ENCODE results near the gene AQP11. TPM values are rescaled to one million over a fixed set of nuclear protein-coding genes. Genes with fewer than 3 reads are reported as not detected.
"Not testable (repeated sequence)": the region's sequence is repeated elsewhere in the genome, so short reads cannot be mapped to it uniquely, and the experiment has no call there.

The AQP11 gene
- total RNA-seq, 1 donor from 2014 or later = 1.9 TPM

GRCh38 chr11:77568306-77568705 lies 21.4 kb upstream of the AQP11 start:
- H3K27ac Mint-ChIP-seq = no peak overlapping the region
- no peak for DNase-seq (ENCODE audit: low spot score in 2 of 2, unreplicated experiment in 2 of 2)
- TF ChIP-seq, protein P1, sequence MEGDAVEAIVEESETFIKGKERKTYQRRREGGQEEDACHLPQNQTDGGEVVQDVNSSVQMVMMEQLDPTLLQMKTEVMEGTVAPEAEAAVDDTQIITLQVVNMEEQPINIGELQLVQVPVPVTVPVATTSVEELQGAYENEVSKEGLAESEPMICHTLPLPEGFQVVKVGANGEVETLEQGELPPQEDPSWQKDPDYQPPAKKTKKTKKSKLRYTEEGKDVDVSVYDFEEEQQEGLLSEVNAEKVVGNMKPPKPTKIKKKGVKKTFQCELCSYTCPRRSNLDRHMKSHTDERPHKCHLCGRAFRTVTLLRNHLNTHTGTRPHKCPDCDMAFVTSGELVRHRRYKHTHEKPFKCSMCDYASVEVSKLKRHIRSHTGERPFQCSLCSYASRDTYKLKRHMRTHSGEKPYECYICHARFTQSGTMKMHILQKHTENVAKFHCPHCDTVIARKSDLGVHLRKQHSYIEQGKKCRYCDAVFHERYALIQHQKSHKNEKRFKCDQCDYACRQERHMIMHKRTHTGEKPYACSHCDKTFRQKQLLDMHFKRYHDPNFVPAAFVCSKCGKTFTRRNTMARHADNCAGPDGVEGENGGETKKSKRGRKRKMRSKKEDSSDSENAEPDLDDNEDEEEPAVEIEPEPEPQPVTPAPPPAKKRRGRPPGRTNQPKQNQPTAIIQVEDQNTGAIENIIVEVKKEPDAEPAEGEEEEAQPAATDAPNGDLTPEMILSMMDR (IDR thresholded peaks at IDR 0.05; ENCODE audit: unreplicated experiment) = no peak
- H3K36me3 Mint-ChIP-seq = no peaks in the 10 kb centered on the region
- H3K27me3 Mint-ChIP-seq (ENCODE audit: low read depth) = no peaks in the 10 kb centered on the region
- H3K9me3 Mint-ChIP-seq = peaks cover 10% of the 10 kb centered on the region
- no peak overlapping the region for H3K4me3 Mint-ChIP-seq
- peaks cover 31% of the 10 kb centered on the region for H3K4me1 Mint-ChIP-seq

- Mint-ChIP-seq H3K9me3 (peaks cover 4% of the 10 kb centered on the region), H3K36me3 (no peaks in the 10 kb centered on the region), H3K27ac (no peak overlapping the region), H3K27me3 (ENCODE audit: low read depth) (no peaks in the 10 kb centered on the region), H3K4me1 (peaks cover 31% of the 10 kb centered on the region), H3K4me3 (no peak overlapping the region)
- no peak for DNase-seq (ENCODE audit: low spot score in 2 of 2, unreplicated experiment in 2 of 2)
- TF ChIP-seq, protein P1 (IDR thresholded peaks at IDR 0.05; ENCODE audit: unreplicated experiment) = no peak
Measured at GRCh38 chr11:77568916-77569675, 20.7 kb upstream of the AQP11 start.

DNA sequence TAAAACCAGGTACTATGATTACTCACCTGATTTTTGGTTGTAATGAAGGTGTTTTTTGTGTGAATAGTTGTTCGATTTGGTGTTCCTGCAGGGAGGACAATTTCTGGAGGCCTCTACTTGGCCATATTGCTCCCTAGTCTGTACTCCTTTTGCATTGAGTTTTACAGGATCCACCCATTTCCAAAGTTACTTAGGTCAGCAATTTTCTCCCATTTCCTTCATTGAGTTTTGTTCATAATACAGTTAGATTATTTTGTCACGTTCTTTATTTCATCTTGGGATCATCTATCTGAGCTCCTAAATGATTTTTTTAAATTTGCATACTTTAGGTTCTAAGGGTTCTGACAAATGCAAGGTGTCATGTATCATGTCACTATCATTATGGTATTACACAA lies 20.1 kb upstream of the AQP11 start:
- Mint-ChIP-seq H3K27ac (no peak overlapping the region), H3K27me3 (ENCODE audit: low read depth) (no peaks in the 10 kb centered on the region), H3K9me3 (no peaks in the 10 kb centered on the region), H3K4me1 (peaks cover 31% of the 10 kb centered on the region), H3K36me3 (no peaks in the 10 kb centered on the region), H3K4me3 (no peak overlapping the region)
- TF ChIP-seq, protein P1 (IDR thresholded peaks at IDR 0.05; ENCODE audit: unreplicated experiment) = no peak
- DNase-seq (ENCODE audit: low spot score in 2 of 2, unreplicated experiment in 2 of 2) = no peak

GRCh38 chr11:77570896-77571295 lies 18.9 kb upstream of the AQP11 start:
- H3K4me3 Mint-ChIP-seq; DNase-seq (ENCODE audit: low spot score in 2 of 2, unreplicated experiment in 2 of 2); H3K27me3 Mint-ChIP-seq (ENCODE audit: low read depth); H3K36me3 Mint-ChIP-seq; H3K9me3 Mint-ChIP-seq: not testable (repeated sequence)
- Mint-ChIP-seq H3K27ac (peak overlapping the region; percentile 81), H3K4me1 (peaks cover 33% of the 10 kb centered on the region)

DNA sequence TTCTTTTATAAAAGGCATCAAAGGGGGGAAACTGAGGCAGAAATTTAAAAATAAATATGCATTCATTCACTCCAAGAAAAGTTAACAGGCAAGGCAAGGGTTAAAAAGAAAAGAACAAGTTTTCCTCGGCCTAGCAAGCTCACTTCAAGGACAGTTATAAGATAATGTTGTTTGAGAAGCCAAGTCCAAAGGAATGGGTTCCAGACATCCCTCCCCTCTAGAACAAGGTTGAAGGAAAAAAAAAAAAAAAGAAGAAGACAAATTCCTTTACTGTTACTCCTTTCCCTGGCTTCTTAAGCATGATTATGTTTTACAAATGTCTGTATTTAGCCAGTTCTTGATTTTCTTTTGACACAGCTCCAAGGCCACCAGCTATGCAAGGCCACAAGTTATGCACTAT lies 14.3 kb upstream of the AQP11 start:
- H3K27ac Mint-ChIP-seq; DNase-seq (ENCODE audit: low spot score in 2 of 2, unreplicated experiment in 2 of 2); H3K9me3 Mint-ChIP-seq; H3K4me3 Mint-ChIP-seq; H3K36me3 Mint-ChIP-seq; H3K27me3 Mint-ChIP-seq (ENCODE audit: low read depth): not testable (repeated sequence)
- peaks cover 17% of the 10 kb centered on the region for H3K4me1 Mint-ChIP-seq

- H3K27ac Mint-ChIP-seq = no peak overlapping the region
- H3K4me3 Mint-ChIP-seq = no peak overlapping the region
- TF ChIP-seq, protein P1 (IDR thresholded peaks at IDR 0.05; ENCODE audit: unreplicated experiment) = no peak
- peaks cover 19% of the 10 kb centered on the region for H3K9me3 Mint-ChIP-seq
- H3K27me3 Mint-ChIP-seq (ENCODE audit: low read depth) = no peaks in the 10 kb centered on the region
- H3K4me1 Mint-ChIP-seq = peaks cover 5% of the 10 kb centered on the region
- DNase-seq (ENCODE audit: low spot score in 2 of 2, unreplicated experiment in 2 of 2) = no peak
- H3K36me3 Mint-ChIP-seq = peaks cover 14% of the 10 kb centered on the region
Measured at GRCh38 chr11:77580712-77581337, 8.9 kb upstream of the AQP11 start.

Measured in mesothelial cell of epicardium (in vitro differentiated cells).